Breast epithelium (tissue), 4 donors: ENCODE data around the gene TPH1. TPM values are rescaled to one million over a fixed set of nuclear protein-coding genes. Genes with fewer than 3 reads are reported as not detected.

ENCODE experiments used
- DNase-seq, 2 donors: peaks; one replicate each; pipeline ENCODE4 v3.0.0-alpha.2; 2019; ENCODE audit warnings: low spot score in 2 of 2
- H3K27ac ChIP-seq, 2 donors: fragments of 200-600 bp; sonication (generic) in 1 of 2; one replicate each; pipeline ENCODE4 v1.5.1; 2016 to 2019; ENCODE audit warnings: mild to moderate bottlenecking in 1 of 2
- H3K27me3 ChIP-seq, 2 donors: fragments of 200-600 bp; sonication (generic) in 1 of 2; one replicate each; pipeline versions ENCODE4 v1.5.1 to v1.6.0; 2017 to 2019; ENCODE audit warnings: control low read depth in 1 of 2, mild to moderate bottlenecking in 1 of 2
- H3K36me3 ChIP-seq: fragments of 200-600 bp; one replicate; pipeline ENCODE4 v1.5.1; 2019
- H3K4me1 ChIP-seq, 2 donors: fragments of 200-600 bp; sonication (generic); one replicate each; pipeline ENCODE4 v1.5.1; 2016 to 2019; ENCODE audit warnings: control low read depth in 1 of 2
- H3K4me3 ChIP-seq, 3 donors: fragments of 200-600 bp; sonication (generic); 1 replicate in 2 of 3; 2 replicates in 1 of 3; pipeline ENCODE4 v1.5.1; 2016 to 2019; ENCODE audit warnings: mild to moderate bottlenecking in 3 of 3, moderate library complexity in 2 of 3
- H3K9me3 ChIP-seq, 2 donors: fragments of 200-600 bp; sonication (generic) in 1 of 2; one replicate each; pipeline ENCODE4 v1.5.1; 2016 to 2019; ENCODE audit warnings: control low read depth in 1 of 2
- CTCF ChIP-seq, 3 donors: fragments of 450-650 bp; IDR thresholded peaks; one replicate each; pipeline ENCODE4 v1.5.1; 2016 to 2017; ENCODE audit warnings: antibody characterized with exemption in 3 of 3, mild to moderate bottlenecking in 3 of 3, moderate library complexity in 3 of 3
- POLR2A ChIP-seq: fragments of 450-650 bp; IDR thresholded peaks from one replicate; pipeline ENCODE4 v1.6.1; 2016; ENCODE audit warnings: antibody characterized with exemption, mild to moderate bottlenecking, moderate library complexity
- POLR2AphosphoS5 ChIP-seq, 3 donors: sonication (generic); formaldehyde crosslinking; IDR thresholded peaks; one replicate each; pipeline ENCODE4 v1.6.1; 2017; ENCODE audit warnings: antibody characterized with exemption in 3 of 3
- intact Hi-C: fragments of 100-400 bp; cut with DNase I; formaldehyde crosslinking; loops from one replicate; pipeline ENCODE4 v1.15.1; 2023; ENCODE audit warnings: low total_unique reads
- total RNA-seq, 3 donors: library from RNA; depleted of rRNA; stranded (reverse); fragments of >200 nt; gene quantifications; one replicate each; pipeline ENCODE4 v1.1.0, GENCODE V29; 2016

TPH1 gene
- total RNA-seq, 3 donors from 2014 or later = 0.64 to 2.6 (median 1.2) TPM

- no peaks in the 10 kb centered on the region for H3K27me3 ChIP-seq
- intact Hi-C loops = no loop called here
- TF ChIP-seq CTCF (IDR thresholded peaks at IDR 0.05) (no peak), POLR2A (no peak), POLR2AphosphoS5 (IDR thresholded peaks at IDR 0.05) (no peak)
- H3K36me3 ChIP-seq = no peaks in the 10 kb centered on the region
- no peak for DNase-seq
- H3K27ac ChIP-seq = no peak overlapping the region
- no peaks in the 10 kb centered on the region for H3K4me1 ChIP-seq
- H3K9me3 ChIP-seq = no peaks in the 10 kb centered on the region
- H3K4me3 ChIP-seq = no peak overlapping the region
Observed at GRCh38 chr11:18081551-18081950, 35.5 kb upstream of the TPH1 start.

GRCh38 chr11:18080451-18080850 is 34.4 kb upstream of the TPH1 start:
- Histone ChIP-seq H3K27ac (no peak overlapping the region), H3K4me3 (no peak overlapping the region), H3K9me3 (no peaks in the 10 kb centered on the region), H3K4me1 (no peaks in the 10 kb centered on the region), H3K27me3 (no peaks in the 10 kb centered on the region), H3K36me3 (no peaks in the 10 kb centered on the region)
- intact Hi-C loops = no loop called here
- TF ChIP-seq CTCF (IDR thresholded peaks at IDR 0.05) = no peak
- no peak for TF ChIP-seq POLR2A
- TF ChIP-seq POLR2AphosphoS5 (IDR thresholded peaks at IDR 0.05) = no peak
- no peak for DNase-seq

GRCh38 chr11:18078909-18079308 is 32.8 kb upstream of the TPH1 start:
- intact Hi-C loops = no loop called here
- Histone ChIP-seq H3K27ac (no peak overlapping the region), H3K4me3 (no peak overlapping the region), H3K9me3 (no peaks in the 10 kb centered on the region), H3K27me3 (no peaks in the 10 kb centered on the region), H3K4me1 (no peaks in the 10 kb centered on the region), H3K36me3 (no peaks in the 10 kb centered on the region)
- DNase-seq = no peak
- TF ChIP-seq POLR2A = no peak
- TF ChIP-seq POLR2AphosphoS5 (IDR thresholded peaks at IDR 0.05) = no peak
- TF ChIP-seq CTCF (IDR thresholded peaks at IDR 0.05) = no peak

- Histone ChIP-seq H3K27ac (no peak overlapping the region), H3K9me3 (no peaks in the 10 kb centered on the region), H3K4me1 (no peaks in the 10 kb centered on the region), H3K36me3 (no peaks in the 10 kb centered on the region), H3K27me3 (no peaks in the 10 kb centered on the region), H3K4me3 (no peak overlapping the region)
- TF ChIP-seq POLR2AphosphoS5 (IDR thresholded peaks at IDR 0.05) (no peak), CTCF (IDR thresholded peaks at IDR 0.05) (no peak), POLR2A (no peak)
- intact Hi-C loops = no loop called here
- no peak for DNase-seq
Observed at GRCh38 chr11:18075444-18075843, 29.4 kb upstream of the TPH1 start.

GRCh38 chr11:18071098-18071705 is 25.1 kb upstream of the TPH1 start:
- no peaks in the 10 kb centered on the region for H3K9me3 ChIP-seq
- H3K4me1 ChIP-seq = no peaks in the 10 kb centered on the region
- H3K4me3 ChIP-seq = no peak overlapping the region
- H3K27me3 ChIP-seq = no peaks in the 10 kb centered on the region
- TF ChIP-seq POLR2A (no peak), POLR2AphosphoS5 (IDR thresholded peaks at IDR 0.05) (no peak), CTCF (IDR thresholded peaks at IDR 0.05) (no peak)
- intact Hi-C loops = no loop called here
- H3K27ac ChIP-seq = peak overlapping the region in 1 of 2 donors; percentile 46
- H3K36me3 ChIP-seq = no peaks in the 10 kb centered on the region
- DNase-seq = no peak
